HepG2 (cell line): ENCODE measurements around the gene HIVEP2. TPM values are rescaled to one million over a fixed set of nuclear protein-coding genes. Genes with fewer than 3 reads are reported as not detected.

Experiments
- ATAC-seq: fragments of 200-7000 bp; cut with Tn5 transposase; 3 replicates; pipeline ENCODE4 v1.9.1; 2020; ENCODE audit warnings: mild to moderate bottlenecking, moderate library complexity
- BruUV-seq: library from RNA; stranded (reverse); fragments of 400-500 nt; replicated peaks from 2 replicates; lab custom pipeline; 2021; lab: Mats Ljungman, UMichigan
- CTCF ChIA-PET: fragments of 300-600 bp; formaldehyde crosslinking; extraction: SDS; loops from one replicate; lab custom pipeline; 2021; ENCODE audit warnings: low total read pairs, inconsistent platforms, low intra/inter-chr PET ratio; lab: Yijun Ruan, JAX
- POLR2A ChIA-PET: fragments of 350-600 bp; sonication (Branson Sonifier 250); formaldehyde crosslinking; loops from one replicate; lab custom pipeline; 2020; ENCODE audit warnings: antibody characterized with exemption, inconsistent platforms; lab: Yijun Ruan, JAX
- DNase-seq: peaks from one replicate; pipeline ENCODE4 v3.0.0-alpha.2; 2015; ENCODE audit warnings: low spot score
- FAIRE-seq: peaks from 3 replicates; lab custom pipeline; 2011; peaks lifted over from hg19 to GRCh38; lab: Jason Lieb, UNC
- H2AFZ ChIP-seq: one replicate; pipeline ENCODE4 v1.6.1; 2011; ENCODE audit warnings: low read length, inconsistent platforms
- H3K27ac ChIP-seq: fragments of 300-600 bp; 3 replicates; pipeline ENCODE4 v1.8.0; 2011; ENCODE audit warnings: mixed run types, mild to moderate bottlenecking, mixed read lengths, low read length, inconsistent platforms; ENCODE audit not compliant: insufficient read depth; ENCODE audit errors: extremely low read length
- H3K27me3 ChIP-seq, 2 experiments: fragments of 200-600 bp in 1 of 2; 2 replicates in 1 of 2; 3 replicates in 1 of 2; pipeline versions ENCODE4 v1.6.0 to v1.8.0; 2011; ENCODE audit warnings: low read length in 2 of 2, mild to moderate bottlenecking in 2 of 2, moderate library complexity in 2 of 2, inconsistent platforms in 1 of 2; ENCODE audit not compliant: insufficient read depth in 2 of 2, control insufficient read depth in 1 of 2
- H3K36me3 ChIP-seq, 2 experiments: fragments of 200-600 bp in 1 of 2; replicated peaks in 1 of 2; 2 replicates in 1 of 2; 3 replicates in 1 of 2; pipeline versions ENCODE4 v1.5.1 to v1.8.0; 2011; ENCODE audit warnings: low read length in 2 of 2, inconsistent platforms in 1 of 2; ENCODE audit not compliant: insufficient read depth in 2 of 2, control insufficient read depth in 1 of 2
- H3K4me1 ChIP-seq: 2 replicates; pipeline ENCODE4 v1.5.1; 2012; ENCODE audit warnings: low read length, inconsistent platforms; ENCODE audit not compliant: insufficient read depth
- H3K4me2 ChIP-seq: 2 replicates; pipeline ENCODE4 v1.6.0; 2011; ENCODE audit warnings: low read depth, low read length, inconsistent platforms
- H3K4me3 ChIP-seq, 3 experiments: fragments of 200-600 bp in 1 of 3; sonication (generic), shearing (Covaris generic) in 1 of 3; replicated peaks in 1 of 3; 2 replicates each; pipeline ENCODE4 v1.5.1; 2011 to 2016; ENCODE audit warnings: low read length in 3 of 3, inconsistent platforms in 2 of 3, low read depth in 2 of 3, mild to moderate bottlenecking in 2 of 3, control low read depth in 1 of 3, mixed read lengths in 1 of 3; ENCODE audit not compliant: insufficient read depth in 1 of 3
- H3K79me2 ChIP-seq: one replicate; pipeline ENCODE4 v1.6.1; 2011; ENCODE audit warnings: low read length, inconsistent platforms; ENCODE audit not compliant: insufficient read depth
- H3K9ac ChIP-seq: 2 replicates; pipeline ENCODE4 v1.6.0; 2011; ENCODE audit warnings: mild to moderate bottlenecking, low read depth, low read length, inconsistent platforms; ENCODE audit not compliant: insufficient read depth
- H3K9me3 ChIP-seq: 2 replicates; pipeline ENCODE4 v1.5.1; 2012; ENCODE audit warnings: mild to moderate bottlenecking, low read length
- H4K20me1 ChIP-seq: 2 replicates; pipeline ENCODE4 v1.6.0; 2011; ENCODE audit warnings: inconsistent platforms, mild to moderate bottlenecking, low read length, moderate library complexity; ENCODE audit not compliant: insufficient read depth
- CAMTA2 ChIP-seq: sonication (generic); formaldehyde crosslinking; IDR thresholded peaks from 2 replicates; pipeline ENCODE4 v1.4.0; 2020; ENCODE audit warnings: mild to moderate bottlenecking, missing genetic modification reagents, borderline replicate concordance
- GATAD1 ChIP-seq: IDR thresholded peaks from 2 replicates; pipeline ENCODE4 v1.6.1; 2016; ENCODE audit warnings: missing genetic modification reagents, missing compliant biosample characterization
- HIVEP1 ChIP-seq: sonication (generic); formaldehyde crosslinking; IDR thresholded peaks from 2 replicates; pipeline ENCODE4 v1.4.0; 2020; ENCODE audit warnings: mild to moderate bottlenecking, missing genetic modification reagents
- IRF2 ChIP-seq: IDR thresholded peaks from 2 replicates; pipeline ENCODE4 v1.6.1; 2018; ENCODE audit warnings: missing genetic modification reagents, missing compliant biosample characterization
- KAT8 ChIP-seq: IDR thresholded peaks from 2 replicates; pipeline ENCODE4 v1.6.1; 2016; ENCODE audit warnings: missing genetic modification reagents, missing compliant biosample characterization
- PHF20 ChIP-seq: sonication (generic); formaldehyde crosslinking; IDR thresholded peaks from 2 replicates; pipeline ENCODE4 v1.5.0; 2020; ENCODE audit warnings: mild to moderate bottlenecking, missing genetic modification reagents
- REXO4 ChIP-seq: sonication (generic); formaldehyde crosslinking; IDR thresholded peaks from 2 replicates; pipeline ENCODE4 v1.8.0; 2022; ENCODE audit warnings: missing genetic modification reagents, mild to moderate bottlenecking, borderline replicate concordance
- TCF12 ChIP-seq, 2 experiments: fragments of 450-650 bp in 1 of 2; sonication (generic) in 1 of 2; formaldehyde crosslinking in 1 of 2; IDR thresholded peaks; 2 replicates each; pipeline versions ENCODE4 v1.6.1 to v1.8.0; 2017 to 2022; ENCODE audit warnings: antibody characterized with exemption in 1 of 2, mild to moderate bottlenecking in 1 of 2, missing genetic modification reagents in 1 of 2, moderate library complexity in 1 of 2
- ZNF451 ChIP-seq: sonication (generic); formaldehyde crosslinking; IDR thresholded peaks from 2 replicates; pipeline ENCODE4 v1.5.0; 2020; ENCODE audit warnings: mild to moderate bottlenecking, missing genetic modification reagents
- ZNF788 ChIP-seq: sonication (generic); formaldehyde crosslinking; IDR thresholded peaks from 2 replicates; pipeline ENCODE4 v1.5.0; 2020; ENCODE audit warnings: mild to moderate bottlenecking, missing genetic modification reagents, borderline replicate concordance
- WGBS: methylation state at CpG from one replicate; pipeline ENCODE4 v1.1.6; 2017; ENCODE audit warnings: low lambda C conversion rate; 5-methylcytosine and 5-hydroxymethylcytosine counted together
- in situ Hi-C: cut with HindIII; loops from 2 replicates; pipeline ENCODE4 v1.10.0; 2017; ENCODE audit warnings: low pct_unique_long_range_greater_than_20kb; ENCODE audit not compliant: extremely low pct_ligation_motif_present
- intact Hi-C: fragments of 100-400 bp; cut with micrococcal nuclease; formaldehyde crosslinking; loops from one replicate; pipeline ENCODE4 v1.10.0; 2022; ENCODE audit not compliant: unreplicated experiment
- polyA plus RNA-seq, 8 experiments: library from polyadenylated mRNA; depleted of rRNA in 3 of 8; stranded (reverse) in 7 of 8; unstranded in 1 of 8; fragments of >200 nt; fragmentation: Illumina TruSeq in 4 of 8; extraction: Trizol in 4 of 8; gene quantifications; 2 replicates each; pipeline versions ENCODE4 v1.2.1 to v1.2.3, GENCODE V29; 2011 to 2016; ENCODE audit warnings: low read depth in 4 of 8, missing spikeins in 1 of 8, mixed read lengths in 1 of 8; ENCODE audit not compliant: insufficient read depth in 1 of 8
- total RNA-seq, 5 experiments: library from RNA; depleted of rRNA; stranded (reverse); fragments of >200 nt; fragmentation: Illumina TruSeq; extraction: Trizol; gene quantifications; 2 replicates each; pipeline ENCODE4 v1.2.3, GENCODE V29; 2016; ENCODE audit warnings: low read depth in 1 of 5
- TF ChIP-seq, protein P1 (sequence below): sonication (generic); formaldehyde crosslinking; IDR thresholded peaks from 2 replicates; pipeline ENCODE4 v1.5.1; 2020; ENCODE audit warnings: mild to moderate bottlenecking, missing genetic modification reagents, borderline replicate concordance
- TF ChIP-seq, protein P2 (sequence below): sonication (generic); formaldehyde crosslinking; conservative IDR thresholded peaks from 2 replicates; pipeline ENCODE4 v1.8.0; 2022; ENCODE audit warnings: missing genetic modification reagents
- TF ChIP-seq, protein P3 (sequence below): sonication (generic); formaldehyde crosslinking; IDR thresholded peaks from 2 replicates; pipeline ENCODE4 v1.4.0; 2020; ENCODE audit warnings: mild to moderate bottlenecking, missing genetic modification reagents

HIVEP2 gene
- total and polyA plus RNA-seq, 2 of the 13 experiments (the other 11 are each of a cell fraction or from before 2014, with no cell fraction given) = 3.4 to 12.9 TPM

DNA sequence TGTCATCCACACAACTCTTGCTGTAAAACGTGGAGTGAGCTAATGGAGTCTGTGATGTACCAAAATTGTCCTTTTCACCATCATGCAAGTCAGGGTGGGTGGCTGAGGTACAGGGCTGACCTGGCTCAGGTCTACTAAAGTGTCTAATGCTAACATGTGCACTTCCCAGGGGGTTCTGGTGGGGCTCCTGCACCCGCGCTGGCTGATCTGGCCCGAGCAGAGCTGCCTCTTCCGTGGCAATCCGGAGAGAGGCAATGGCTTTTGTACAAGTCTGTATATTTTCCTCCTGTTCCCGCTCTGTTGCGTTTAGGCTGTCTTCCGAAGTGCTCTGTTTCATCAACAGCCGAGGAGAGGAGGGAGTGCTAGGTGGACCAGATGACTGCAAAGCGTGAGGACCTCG lies 191.8 kb downstream of the HIVEP2 start:
- no peak overlapping the region for H3K4me2 ChIP-seq
- no TSS peak for BruUV-seq
- no peak overlapping the region for H3K4me3 ChIP-seq
- in situ Hi-C loops (no loop called here), intact Hi-C loops (no loop called here)
- CTCF ChIA-PET = no interaction called here
- no peak for FAIRE-seq
- no peaks in the 10 kb centered on the region for H4K20me1 ChIP-seq
- POLR2A ChIA-PET = no interaction called here
- H3K79me2 ChIP-seq = no peaks in the 10 kb centered on the region
- no peaks in the 10 kb centered on the region for H3K27me3 ChIP-seq
- no peak for DNase-seq
- H3K9ac ChIP-seq = no peak overlapping the region
- H3K9me3 ChIP-seq = no peaks in the 10 kb centered on the region
- H3K4me1 ChIP-seq = no peaks in the 10 kb centered on the region
- WGBS = 90% methylated on average over 10 of the region's 12 CpGs
- no peak; the same call in 2 of the 3 replicates for ATAC-seq
- no peak overlapping the region for H3K27ac ChIP-seq
- H3K36me3 ChIP-seq = peaks cover 2 to 14% of the 10 kb centered on the region in 2 experiments; a peak in 1 of 5 replicates
- no peak overlapping the region for H2AFZ ChIP-seq
- TF ChIP-seq CAMTA2 (no peak), HIVEP1 (no peak), REXO4 (CRISPR knock-in tag) (no peak), PHF20 (CRISPR knock-in tag) (no peak), KAT8 (CRISPR knock-in tag) (no peak), TCF12 (IDR thresholded peaks at IDR 0.05) (no peak), TCF12 (CRISPR knock-in tag; IDR thresholded peaks at IDR 0.05) (no peak), IRF2 (CRISPR knock-in tag) (no peak), GATAD1 (CRISPR knock-in tag) (no peak), ZNF451 (no peak), ZNF788 (CRISPR knock-in tag) (no peak)
- TF ChIP-seq, protein P1, sequence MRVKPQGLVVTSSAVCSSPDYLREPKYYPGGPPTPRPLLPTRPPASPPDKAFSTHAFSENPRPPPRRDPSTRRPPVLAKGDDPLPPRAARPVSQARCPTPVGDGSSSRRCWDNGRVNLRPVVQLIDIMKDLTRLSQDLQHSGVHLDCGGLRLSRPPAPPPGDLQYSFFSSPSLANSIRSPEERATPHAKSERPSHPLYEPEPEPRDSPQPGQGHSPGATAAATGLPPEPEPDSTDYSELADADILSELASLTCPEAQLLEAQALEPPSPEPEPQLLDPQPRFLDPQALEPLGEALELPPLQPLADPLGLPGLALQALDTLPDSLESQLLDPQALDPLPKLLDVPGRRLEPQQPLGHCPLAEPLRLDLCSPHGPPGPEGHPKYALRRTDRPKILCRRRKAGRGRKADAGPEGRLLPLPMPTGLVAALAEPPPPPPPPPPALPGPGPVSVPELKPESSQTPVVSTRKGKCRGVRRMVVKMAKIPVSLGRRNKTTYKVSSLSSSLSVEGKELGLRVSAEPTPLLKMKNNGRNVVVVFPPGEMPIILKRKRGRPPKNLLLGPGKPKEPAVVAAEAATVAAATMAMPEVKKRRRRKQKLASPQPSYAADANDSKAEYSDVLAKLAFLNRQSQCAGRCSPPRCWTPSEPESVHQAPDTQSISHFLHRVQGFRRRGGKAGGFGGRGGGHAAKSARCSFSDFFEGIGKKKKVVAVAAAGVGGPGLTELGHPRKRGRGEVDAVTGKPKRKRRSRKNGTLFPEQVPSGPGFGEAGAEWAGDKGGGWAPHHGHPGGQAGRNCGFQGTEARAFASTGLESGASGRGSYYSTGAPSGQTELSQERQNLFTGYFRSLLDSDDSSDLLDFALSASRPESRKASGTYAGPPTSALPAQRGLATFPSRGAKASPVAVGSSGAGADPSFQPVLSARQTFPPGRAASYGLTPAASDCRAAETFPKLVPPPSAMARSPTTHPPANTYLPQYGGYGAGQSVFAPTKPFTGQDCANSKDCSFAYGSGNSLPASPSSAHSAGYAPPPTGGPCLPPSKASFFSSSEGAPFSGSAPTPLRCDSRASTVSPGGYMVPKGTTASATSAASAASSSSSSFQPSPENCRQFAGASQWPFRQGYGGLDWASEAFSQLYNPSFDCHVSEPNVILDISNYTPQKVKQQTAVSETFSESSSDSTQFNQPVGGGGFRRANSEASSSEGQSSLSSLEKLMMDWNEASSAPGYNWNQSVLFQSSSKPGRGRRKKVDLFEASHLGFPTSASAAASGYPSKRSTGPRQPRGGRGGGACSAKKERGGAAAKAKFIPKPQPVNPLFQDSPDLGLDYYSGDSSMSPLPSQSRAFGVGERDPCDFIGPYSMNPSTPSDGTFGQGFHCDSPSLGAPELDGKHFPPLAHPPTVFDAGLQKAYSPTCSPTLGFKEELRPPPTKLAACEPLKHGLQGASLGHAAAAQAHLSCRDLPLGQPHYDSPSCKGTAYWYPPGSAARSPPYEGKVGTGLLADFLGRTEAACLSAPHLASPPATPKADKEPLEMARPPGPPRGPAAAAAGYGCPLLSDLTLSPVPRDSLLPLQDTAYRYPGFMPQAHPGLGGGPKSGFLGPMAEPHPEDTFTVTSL (CRISPR knock-in tag) = no peak
- TF ChIP-seq, protein P2, sequence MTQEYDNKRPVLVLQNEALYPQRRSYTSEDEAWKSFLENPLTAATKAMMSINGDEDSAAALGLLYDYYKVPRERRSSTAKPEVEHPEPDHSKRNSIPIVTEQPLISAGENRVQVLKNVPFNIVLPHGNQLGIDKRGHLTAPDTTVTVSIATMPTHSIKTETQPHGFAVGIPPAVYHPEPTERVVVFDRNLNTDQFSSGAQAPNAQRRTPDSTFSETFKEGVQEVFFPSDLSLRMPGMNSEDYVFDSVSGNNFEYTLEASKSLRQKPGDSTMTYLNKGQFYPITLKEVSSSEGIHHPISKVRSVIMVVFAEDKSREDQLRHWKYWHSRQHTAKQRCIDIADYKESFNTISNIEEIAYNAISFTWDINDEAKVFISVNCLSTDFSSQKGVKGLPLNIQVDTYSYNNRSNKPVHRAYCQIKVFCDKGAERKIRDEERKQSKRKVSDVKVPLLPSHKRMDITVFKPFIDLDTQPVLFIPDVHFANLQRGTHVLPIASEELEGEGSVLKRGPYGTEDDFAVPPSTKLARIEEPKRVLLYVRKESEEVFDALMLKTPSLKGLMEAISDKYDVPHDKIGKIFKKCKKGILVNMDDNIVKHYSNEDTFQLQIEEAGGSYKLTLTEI (CRISPR knock-in tag) = no peak
- TF ChIP-seq, protein P3, sequence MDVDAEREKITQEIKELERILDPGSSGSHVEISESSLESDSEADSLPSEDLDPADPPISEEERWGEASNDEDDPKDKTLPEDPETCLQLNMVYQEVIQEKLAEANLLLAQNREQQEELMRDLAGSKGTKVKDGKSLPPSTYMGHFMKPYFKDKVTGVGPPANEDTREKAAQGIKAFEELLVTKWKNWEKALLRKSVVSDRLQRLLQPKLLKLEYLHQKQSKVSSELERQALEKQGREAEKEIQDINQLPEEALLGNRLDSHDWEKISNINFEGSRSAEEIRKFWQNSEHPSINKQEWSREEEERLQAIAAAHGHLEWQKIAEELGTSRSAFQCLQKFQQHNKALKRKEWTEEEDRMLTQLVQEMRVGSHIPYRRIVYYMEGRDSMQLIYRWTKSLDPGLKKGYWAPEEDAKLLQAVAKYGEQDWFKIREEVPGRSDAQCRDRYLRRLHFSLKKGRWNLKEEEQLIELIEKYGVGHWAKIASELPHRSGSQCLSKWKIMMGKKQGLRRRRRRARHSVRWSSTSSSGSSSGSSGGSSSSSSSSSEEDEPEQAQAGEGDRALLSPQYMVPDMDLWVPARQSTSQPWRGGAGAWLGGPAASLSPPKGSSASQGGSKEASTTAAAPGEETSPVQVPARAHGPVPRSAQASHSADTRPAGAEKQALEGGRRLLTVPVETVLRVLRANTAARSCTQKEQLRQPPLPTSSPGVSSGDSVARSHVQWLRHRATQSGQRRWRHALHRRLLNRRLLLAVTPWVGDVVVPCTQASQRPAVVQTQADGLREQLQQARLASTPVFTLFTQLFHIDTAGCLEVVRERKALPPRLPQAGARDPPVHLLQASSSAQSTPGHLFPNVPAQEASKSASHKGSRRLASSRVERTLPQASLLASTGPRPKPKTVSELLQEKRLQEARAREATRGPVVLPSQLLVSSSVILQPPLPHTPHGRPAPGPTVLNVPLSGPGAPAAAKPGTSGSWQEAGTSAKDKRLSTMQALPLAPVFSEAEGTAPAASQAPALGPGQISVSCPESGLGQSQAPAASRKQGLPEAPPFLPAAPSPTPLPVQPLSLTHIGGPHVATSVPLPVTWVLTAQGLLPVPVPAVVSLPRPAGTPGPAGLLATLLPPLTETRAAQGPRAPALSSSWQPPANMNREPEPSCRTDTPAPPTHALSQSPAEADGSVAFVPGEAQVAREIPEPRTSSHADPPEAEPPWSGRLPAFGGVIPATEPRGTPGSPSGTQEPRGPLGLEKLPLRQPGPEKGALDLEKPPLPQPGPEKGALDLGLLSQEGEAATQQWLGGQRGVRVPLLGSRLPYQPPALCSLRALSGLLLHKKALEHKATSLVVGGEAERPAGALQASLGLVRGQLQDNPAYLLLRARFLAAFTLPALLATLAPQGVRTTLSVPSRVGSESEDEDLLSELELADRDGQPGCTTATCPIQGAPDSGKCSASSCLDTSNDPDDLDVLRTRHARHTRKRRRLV = no peak
